MM.1S (cell line): ENCODE measurements around the gene NRBP1.

Experiments used
- DNase-seq: peaks from one replicate; pipeline ENCODE4 v3.0.0-alpha.2; 2015
- H2AFZ ChIP-seq: fragments of 300-600 bp; sonication (generic); 2 replicates; pipeline ENCODE4 v1.6.0; 2016; ENCODE audit warnings: antibody characterized with exemption, low read length
- H3F3A ChIP-seq: fragments of 300-600 bp; sonication (generic); 2 replicates; pipeline ENCODE4 v1.6.1; 2016; ENCODE audit warnings: mild to moderate bottlenecking, antibody characterized with exemption, low read length, moderate library complexity, mixed read lengths; ENCODE audit not compliant: insufficient read depth
- H3K27ac ChIP-seq: fragments of 300-600 bp; sonication (generic); 2 replicates; pipeline ENCODE4 v1.5.1; 2016; ENCODE audit warnings: mild to moderate bottlenecking, low read length
- H3K27me3 ChIP-seq: fragments of 300-600 bp; sonication (generic); replicated peaks from 2 replicates; pipeline ENCODE4 v1.6.0; 2016; ENCODE audit warnings: low read length; ENCODE audit not compliant: insufficient read depth
- H3K36me3 ChIP-seq: fragments of 300-600 bp; sonication (generic); replicated peaks from 2 replicates; pipeline ENCODE4 v1.6.1; 2016; ENCODE audit warnings: mild to moderate bottlenecking, low read length, mixed read lengths; ENCODE audit not compliant: insufficient read depth
- H3K4me1 ChIP-seq: fragments of 300-600 bp; sonication (generic); 2 replicates; pipeline ENCODE4 v1.6.1; 2016; ENCODE audit warnings: low read length, mixed read lengths
- H3K4me2 ChIP-seq: fragments of 300-600 bp; sonication (generic); 2 replicates; pipeline ENCODE4 v1.6.0; 2016; ENCODE audit warnings: low read depth, low read length
- H3K4me3 ChIP-seq: fragments of 300-600 bp; sonication (generic); 2 replicates; pipeline ENCODE4 v1.5.1; 2016; ENCODE audit warnings: low read length, mixed read lengths
- H3K79me2 ChIP-seq: fragments of 300-600 bp; sonication (generic); 2 replicates; pipeline ENCODE4 v1.6.1; 2016; ENCODE audit warnings: mixed run types, low read length, mixed read lengths
- H3K9ac ChIP-seq: fragments of 300-600 bp; sonication (generic); 2 replicates; pipeline ENCODE4 v1.6.1; 2016; ENCODE audit warnings: low read length, mixed read lengths
- H3K9me2 ChIP-seq: fragments of 300-600 bp; sonication (generic); replicated peaks from 2 replicates; pipeline ENCODE4 v1.6.1; 2016; ENCODE audit warnings: mild to moderate bottlenecking, low read length, mixed read lengths; ENCODE audit not compliant: insufficient read depth
- H3K9me3 ChIP-seq: fragments of 300-600 bp; sonication (generic); replicated peaks from 2 replicates; pipeline ENCODE4 v1.6.1; 2016; ENCODE audit warnings: mild to moderate bottlenecking, low read length, mixed read lengths; ENCODE audit not compliant: insufficient read depth
- H4K20me1 ChIP-seq: fragments of 300-600 bp; sonication (generic); 2 replicates; pipeline ENCODE4 v1.6.1; 2016; ENCODE audit warnings: mild to moderate bottlenecking, low read length, moderate library complexity, mixed read lengths; ENCODE audit not compliant: insufficient read depth
- CTCF ChIP-seq: fragments of 300-600 bp; sonication (generic); IDR thresholded peaks from 2 replicates; pipeline ENCODE4 v1.5.1; 2016; ENCODE audit warnings: antibody characterized with exemption, low read length, mixed read lengths
- EZH2 ChIP-seq: fragments of 300-600 bp; sonication (generic); optimal IDR thresholded peaks from 2 replicates; pipeline ENCODE3; 2017; ENCODE audit warnings: low read depth, mild to moderate bottlenecking, antibody characterized with exemption, low read length, mixed read lengths
- EZH2phosphoT487 ChIP-seq: fragments of 300-600 bp; sonication (generic); IDR thresholded peaks from 2 replicates; pipeline ENCODE4 v1.6.1; 2018; ENCODE audit warnings: antibody characterized with exemption, low read length

NRBP1 gene

GRCh38 chr2:27489118-27489497, 60.7 kb downstream of the NRBP1 start:
- Histone ChIP-seq H3K9ac (peak overlapping the region; percentile 60), H2AFZ (peak overlapping the region; percentile 72), H3K27me3 (no peaks in the 10 kb centered on the region), H3K9me3 (no peaks in the 10 kb centered on the region), H3K36me3 (no peaks in the 10 kb centered on the region), H3K27ac (peak overlapping the region; percentile 77; the same call in 1 of the 2 replicates), H3K9me2 (no peaks in the 10 kb centered on the region), H4K20me1 (no peaks in the 10 kb centered on the region), H3K4me1 (no peaks in the 10 kb centered on the region), H3K4me3 (peak overlapping the region; percentile 65), H3F3A (no peaks in the 10 kb centered on the region), H3K79me2 (no peaks in the 10 kb centered on the region), H3K4me2 (peak overlapping the region; percentile 65)
- peak; percentile 35 for DNase-seq
- TF ChIP-seq EZH2phosphoT487: no peak
- TF ChIP-seq CTCF: 0 out of 2 replicates have a peak, but pooled peaks have one; percentile 8

- no peaks in the 10 kb centered on the region for H3K9me3 ChIP-seq
- peak within 1 kb of the TSS; percentile 72 for H2AFZ ChIP-seq
- H3K79me2 ChIP-seq: no peaks in the 10 kb centered on the region
- H3K4me3 ChIP-seq: peak within 1 kb of the TSS; percentile 65
- no peaks in the 10 kb centered on the region for H3K36me3 ChIP-seq
- no peaks in the 10 kb centered on the region for H3F3A ChIP-seq
- H3K4me1 ChIP-seq: no peaks in the 10 kb centered on the region
- peak; percentile 99 for DNase-seq
- H3K4me2 ChIP-seq: peak within 1 kb of the TSS; percentile 65
- H3K9me2 ChIP-seq: no peaks in the 10 kb centered on the region
- no peaks in the 10 kb centered on the region for H4K20me1 ChIP-seq
- TF ChIP-seq EZH2phosphoT487 (no peak), CTCF (no peak), EZH2 (no peak)
- peak within 1 kb of the TSS; percentile 77; the same call in 1 of the 2 replicates for H3K27ac ChIP-seq
- H3K27me3 ChIP-seq: peaks cover 3% of the 10 kb centered on the region; the same call in 1 of the 2 replicates
- peak within 1 kb of the TSS; percentile 60 for H3K9ac ChIP-seq
Measured at GRCh38 chr2:27489498-27490397, 61.3 kb downstream of the NRBP1 start, which contains the start of gene IFT172. TSS of gene IFT172 (minus strand) at chr2:27489743. CDS start at chr2:27489653, 90 bp downstream.
